H9 (cell line): ENCODE data around the gene TMED7. TPM values are rescaled to one million over a fixed set of nuclear protein-coding genes. Genes with fewer than 3 reads are reported as not detected.

ENCODE experiments used
- DNase-seq: peaks from one replicate; pipeline ENCODE4 v3.0.0-alpha.2; 2017
- H2AFZ ChIP-seq: one replicate; pipeline ENCODE4 v1.6.1; 2013; ENCODE audit warnings: mild to moderate bottlenecking, low read length, control low read depth, moderate library complexity
- H2AK5ac ChIP-seq: 2 replicates; pipeline ENCODE4 v1.6.1; 2013; ENCODE audit warnings: low read length, control low read depth, mixed read lengths; ENCODE audit not compliant: insufficient read length
- H2BK120ac ChIP-seq: one replicate; pipeline ENCODE4 v1.6.1; 2013; ENCODE audit warnings: low read depth, mild to moderate bottlenecking, low read length, control low read depth, inconsistent platforms; ENCODE audit not compliant: poor library complexity, severe bottlenecking
- H2BK12ac ChIP-seq: 2 replicates; pipeline ENCODE4 v1.6.1; 2013; ENCODE audit warnings: low read length, control low read depth, mixed read lengths, low read depth; ENCODE audit not compliant: insufficient read length
- H2BK15ac ChIP-seq: 2 replicates; pipeline ENCODE4 v1.6.1; 2013; ENCODE audit warnings: low read depth, low read length, control low read depth
- H2BK20ac ChIP-seq: one replicate; pipeline ENCODE4 v1.6.1; 2013; ENCODE audit warnings: low read depth, mild to moderate bottlenecking, low read length, control low read depth, inconsistent platforms; ENCODE audit not compliant: poor library complexity, severe bottlenecking
- H2BK5ac ChIP-seq: 2 replicates; pipeline ENCODE4 v1.6.1; 2013; ENCODE audit warnings: low read length, control low read depth, mixed read lengths; ENCODE audit not compliant: insufficient read length
- H3K14ac ChIP-seq: 2 replicates; pipeline ENCODE4 v1.6.1; 2013; ENCODE audit warnings: low read length, control low read depth; ENCODE audit not compliant: insufficient read depth
- H3K18ac ChIP-seq: 2 replicates; pipeline ENCODE4 v1.6.1; 2013; ENCODE audit warnings: low read depth, mild to moderate bottlenecking, mixed read lengths, low read length, control low read depth; ENCODE audit not compliant: insufficient read length
- H3K23ac ChIP-seq: 2 replicates; pipeline ENCODE4 v1.6.1; 2013; ENCODE audit warnings: low read length, control low read depth, mixed read lengths, low read depth; ENCODE audit not compliant: insufficient read length
- H3K23me2 ChIP-seq: 2 replicates; pipeline ENCODE4 v1.6.1; 2013; ENCODE audit warnings: low read depth, mild to moderate bottlenecking, mixed read lengths, low read length, control low read depth; ENCODE audit not compliant: insufficient read length, poor library complexity, severe bottlenecking
- H3K27ac ChIP-seq: 2 replicates; pipeline ENCODE4 v1.5.1; 2013; ENCODE audit warnings: low read length, control low read depth, mixed read lengths, low read depth; ENCODE audit not compliant: insufficient read length
- H3K27me3 ChIP-seq: 2 replicates; pipeline ENCODE4 v1.6.1; 2013; ENCODE audit warnings: low read length, control low read depth, inconsistent platforms; ENCODE audit not compliant: insufficient read depth
- H3K4ac ChIP-seq: 2 replicates; pipeline ENCODE4 v1.6.1; 2013; ENCODE audit warnings: low read depth, mild to moderate bottlenecking, control low read depth, inconsistent platforms, low read length, moderate library complexity
- H3K4me1 ChIP-seq: 2 replicates; pipeline ENCODE4 v1.6.1; 2013; ENCODE audit warnings: low read length, control low read depth, inconsistent platforms; ENCODE audit not compliant: insufficient read depth
- H3K4me2 ChIP-seq: 2 replicates; pipeline ENCODE4 v1.6.1; 2013; ENCODE audit warnings: low read length, control low read depth, mixed read lengths; ENCODE audit not compliant: insufficient read length, insufficient read depth
- H3K56ac ChIP-seq: 2 replicates; pipeline ENCODE4 v1.6.1; 2013; ENCODE audit warnings: low read depth, mild to moderate bottlenecking, mixed read lengths, low read length, control low read depth; ENCODE audit not compliant: insufficient read length
- H3K79me1 ChIP-seq: 2 replicates; pipeline ENCODE4 v1.6.1; 2013; ENCODE audit warnings: low read depth, mild to moderate bottlenecking, moderate library complexity, low read length, control low read depth, inconsistent platforms; ENCODE audit not compliant: insufficient read depth, poor library complexity, severe bottlenecking
- H3K79me2 ChIP-seq: 2 replicates; pipeline ENCODE4 v1.6.1; 2013; ENCODE audit warnings: low read length, control low read depth, inconsistent platforms; ENCODE audit not compliant: insufficient read depth
- H3K9ac ChIP-seq: 2 replicates; pipeline ENCODE4 v1.6.1; 2013; ENCODE audit warnings: low read length, control low read depth, mixed read lengths; ENCODE audit not compliant: insufficient read length; ENCODE audit errors: extremely low read depth
- H3K9me3 ChIP-seq: one replicate; pipeline ENCODE4 v1.6.1; 2013; ENCODE audit warnings: low read depth, low read length, inconsistent platforms; ENCODE audit not compliant: control insufficient read depth
- H3T11ph ChIP-seq: one replicate; pipeline ENCODE4 v1.6.1; 2013; ENCODE audit warnings: mild to moderate bottlenecking, low read length, control low read depth, inconsistent platforms
- H4K20me1 ChIP-seq: one replicate; pipeline ENCODE4 v1.6.1; 2013; ENCODE audit not compliant: control insufficient read depth, insufficient read length, insufficient read depth
- H4K5ac ChIP-seq: 2 replicates; pipeline ENCODE4 v1.6.1; 2013; ENCODE audit warnings: low read depth, mild to moderate bottlenecking, mixed read lengths, low read length, control low read depth; ENCODE audit not compliant: insufficient read length
- H4K8ac ChIP-seq: replicated peaks from 2 replicates; pipeline ENCODE4 v1.6.1; 2013; ENCODE audit warnings: low read length, control low read depth, mixed read lengths, low read depth; ENCODE audit not compliant: insufficient read length
- H4K91ac ChIP-seq: 2 replicates; pipeline ENCODE4 v1.6.1; 2013; ENCODE audit warnings: low read depth, mild to moderate bottlenecking, moderate library complexity, mixed read lengths, low read length, control low read depth; ENCODE audit not compliant: insufficient read length
- H3K27ac Mint-ChIP-seq, 3 experiments: 2 replicates in 2 of 3; 3 replicates in 1 of 3; pipeline ENCODE4 v1.8.0; 2020 to 2021; ENCODE audit warnings: mixed read lengths in 3 of 3, mild to moderate bottlenecking in 1 of 3, moderate library complexity in 1 of 3
- H3K27me3 Mint-ChIP-seq: 2 replicates; pipeline ENCODE4 v1.8.0; 2021; ENCODE audit warnings: low read depth, mild to moderate bottlenecking, moderate library complexity, mixed read lengths
- H3K36me3 Mint-ChIP-seq, 3 experiments: 2 replicates in 2 of 3; 3 replicates in 1 of 3; pipeline ENCODE4 v1.8.0; 2020 to 2021; ENCODE audit warnings: low read depth in 3 of 3, mixed read lengths in 3 of 3; ENCODE audit not compliant: insufficient read depth in 1 of 3
- H3K4me1 Mint-ChIP-seq, 2 experiments: 2 replicates each; pipeline ENCODE4 v1.8.0; 2020; ENCODE audit warnings: mixed read lengths in 2 of 2
- H3K4me3 Mint-ChIP-seq, 2 experiments: 2 replicates in 1 of 2; 3 replicates in 1 of 2; pipeline ENCODE4 v1.8.0; 2020 to 2021; ENCODE audit warnings: mild to moderate bottlenecking in 2 of 2, mixed read lengths in 2 of 2, moderate library complexity in 1 of 2
- H3K9me3 Mint-ChIP-seq, 2 experiments: 2 replicates in 1 of 2; 3 replicates in 1 of 2; pipeline ENCODE4 v1.8.0; 2020; ENCODE audit warnings: mild to moderate bottlenecking in 2 of 2, mixed read lengths in 2 of 2, moderate library complexity in 1 of 2
- CTCF ChIP-seq: fragments of 200-600 bp; sonication (generic); conservative IDR thresholded peaks from 3 replicates; pipeline ENCODE4 v1.8.0; 2021; ENCODE audit warnings: antibody characterized with exemption, mild to moderate bottlenecking
- WGBS: extraction: QIAGEN DNeasy Blood & Tissue Kit; methylation state at CpG from one replicate; pipeline ENCODE4 v1.1.7; 2013; ENCODE audit warnings: missing lambda C conversion rate, low lambda C conversion rate, mixed read lengths; ENCODE audit not compliant: insufficient read length; ENCODE audit errors: extremely low coverage; 5-methylcytosine and 5-hydroxymethylcytosine counted together
- total RNA-seq: library from RNA; stranded (reverse); gene quantifications from 2 replicates; pipeline ENCODE4 v1.2.1, GENCODE V29; 2021

TMED7 gene
- total RNA-seq, 1 experiment from 2014 or later, result 68.8 TPM

GRCh38 chr5:115640274-115640673, 14.4 kb upstream of the TMED7 start:
- Histone ChIP-seq H3T11ph (no peak overlapping the region), H2AFZ (no peak overlapping the region), H3K4me1 (no peaks in the 10 kb centered on the region), H3K27me3 (peaks cover 2% of the 10 kb centered on the region; the same call in 1 of the 2 replicates), H2BK15ac (no peak overlapping the region), H2BK20ac (no peak overlapping the region), H4K8ac (no peak overlapping the region), H3K56ac (no peak overlapping the region), H3K9ac (no peak overlapping the region), H3K18ac (no peak overlapping the region), H4K5ac (no peak overlapping the region), H3K27ac (no peak overlapping the region), H3K4ac (no peak overlapping the region), H2BK5ac (no peak overlapping the region), H3K79me2 (no peaks in the 10 kb centered on the region), H2BK120ac (no peak overlapping the region), H2AK5ac (no peak overlapping the region), H3K9me3 (no peaks in the 10 kb centered on the region), H4K91ac (no peak overlapping the region), H2BK12ac (no peak overlapping the region), H3K23me2 (no peaks in the 10 kb centered on the region), H4K20me1 (no peaks in the 10 kb centered on the region), H3K14ac (no peak overlapping the region), H3K79me1 (no peaks in the 10 kb centered on the region), H3K23ac (no peak overlapping the region), H3K4me2 (no peak overlapping the region)
- no peak for DNase-seq
- WGBS, result no CpG with 5 or more reads among the region's 2 CpGs
- no peak overlapping the region for H3K27ac Mint-ChIP-seq
- TF ChIP-seq CTCF, result no peak
- no peaks in the 10 kb centered on the region for H3K27me3 Mint-ChIP-seq
- no peak overlapping the region for H3K4me3 Mint-ChIP-seq
- H3K4me1 Mint-ChIP-seq, result peaks cover 25 to 30% of the 10 kb centered on the region in 2 experiments
- no peaks in the 10 kb centered on the region for H3K9me3 Mint-ChIP-seq
- H3K36me3 Mint-ChIP-seq, result no peaks in the 10 kb centered on the region
